HuH-7 (cell line): ENCODE measurements around the gene PPIG.
"Not testable (repeated sequence)": the region's sequence is repeated elsewhere in the genome, so short reads cannot be mapped to it uniquely, and the experiment has no call there.

Experiments
- DNase-seq: peaks from one replicate; pipeline ENCODE4 v3.0.0; 2011; ENCODE audit warnings: low spot score

PPIG gene

DNA sequence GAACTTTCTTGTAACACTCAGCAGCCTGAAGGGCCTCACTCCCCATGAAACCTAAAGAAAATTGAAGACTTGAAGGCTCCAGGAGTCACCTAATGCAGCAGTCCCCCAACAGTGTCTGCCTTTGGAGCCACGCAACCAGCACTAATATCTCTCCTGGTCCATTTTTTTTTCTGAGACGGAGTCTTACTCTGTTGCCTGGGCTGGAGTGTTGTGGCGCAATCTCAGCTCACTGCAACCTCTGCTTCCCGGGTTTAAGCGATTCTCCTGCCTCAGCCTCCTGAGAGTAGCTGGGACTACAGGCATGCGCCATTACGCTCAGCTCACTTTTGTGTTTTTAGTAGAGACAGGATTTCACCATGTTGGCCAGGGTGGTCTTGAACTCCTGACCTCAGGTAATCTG is 12.4 kb downstream of the PPIG start:
- not testable (repeated sequence) for DNase-seq

DNA sequence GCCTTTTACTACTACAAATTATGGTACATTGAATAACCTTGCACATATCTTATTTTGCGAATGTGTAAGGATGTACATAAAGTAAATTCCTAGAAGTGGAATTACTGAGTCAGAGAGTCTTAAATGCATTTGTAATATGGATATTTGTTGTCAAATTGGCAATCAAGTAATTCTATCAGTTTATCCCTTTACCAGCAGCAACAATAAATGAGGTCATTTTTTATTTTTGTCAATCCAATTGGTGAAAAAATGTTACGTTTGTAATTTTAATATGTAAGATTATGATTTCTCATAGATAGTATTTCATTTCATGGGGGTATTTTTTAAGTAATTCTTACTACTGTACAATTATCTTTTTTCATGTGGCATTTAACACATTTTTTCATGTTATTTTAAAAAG is 14.8 kb downstream of the PPIG start:
- no peak for DNase-seq

DNA sequence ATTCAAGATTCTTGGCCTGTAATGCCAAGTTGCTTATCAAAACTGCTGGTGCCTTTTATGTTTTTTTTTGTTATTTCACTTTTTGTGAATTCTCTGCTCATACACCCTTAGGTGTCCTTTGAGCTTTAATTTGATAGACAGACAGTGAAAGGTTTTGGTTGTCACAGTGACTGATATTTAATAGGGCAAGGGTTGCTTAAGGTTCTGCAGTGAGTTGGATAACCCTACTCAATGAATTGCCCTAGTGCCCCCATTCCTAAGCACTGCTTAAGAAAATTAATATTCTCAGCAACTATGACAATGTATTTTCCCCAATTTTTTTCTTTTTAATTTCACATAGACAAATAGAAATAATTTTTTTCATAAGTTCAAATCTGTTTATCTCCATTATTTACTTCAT is 15.4 kb downstream of the PPIG start:
- no peak for DNase-seq

DNA sequence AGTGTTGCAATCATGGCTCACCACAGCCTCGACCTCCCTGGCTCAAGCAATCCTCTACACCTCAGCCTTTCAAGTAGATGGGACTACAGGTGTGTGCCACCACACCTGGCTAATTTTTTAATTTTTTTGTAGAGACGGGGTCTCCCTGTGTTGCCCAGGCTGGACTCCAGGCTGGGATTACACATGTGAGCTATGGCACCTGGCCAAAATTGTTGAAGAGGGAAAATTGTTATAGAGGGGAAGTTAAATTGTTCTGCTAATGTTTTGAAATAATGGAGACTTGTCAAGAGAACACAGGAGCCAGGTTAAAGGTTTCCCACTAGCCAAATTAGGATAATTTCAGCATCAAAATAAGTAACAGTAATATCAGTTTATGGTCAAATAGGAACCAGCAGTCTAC is 25.1 kb downstream of the PPIG start:
- no peak for DNase-seq

DNA sequence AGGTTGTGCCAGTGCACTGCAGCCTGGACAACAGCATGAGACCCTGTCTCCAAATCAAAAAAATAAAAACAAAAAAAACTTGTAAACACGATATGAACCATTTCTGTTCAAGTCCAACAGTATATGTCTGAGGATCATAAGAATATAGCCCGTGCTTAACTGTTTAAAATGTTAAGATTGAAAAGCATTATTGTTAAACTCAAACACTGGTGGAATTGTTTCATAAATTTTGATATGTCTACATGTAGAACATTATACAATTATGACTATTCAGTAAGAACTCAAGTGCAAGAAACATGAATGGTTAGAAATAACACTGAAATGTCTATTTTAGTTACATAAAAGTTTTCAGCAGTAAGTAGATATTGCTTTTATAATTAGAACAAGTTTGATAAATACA is 29.7 kb downstream of the PPIG start:
- DNase-seq, result no peak

DNA sequence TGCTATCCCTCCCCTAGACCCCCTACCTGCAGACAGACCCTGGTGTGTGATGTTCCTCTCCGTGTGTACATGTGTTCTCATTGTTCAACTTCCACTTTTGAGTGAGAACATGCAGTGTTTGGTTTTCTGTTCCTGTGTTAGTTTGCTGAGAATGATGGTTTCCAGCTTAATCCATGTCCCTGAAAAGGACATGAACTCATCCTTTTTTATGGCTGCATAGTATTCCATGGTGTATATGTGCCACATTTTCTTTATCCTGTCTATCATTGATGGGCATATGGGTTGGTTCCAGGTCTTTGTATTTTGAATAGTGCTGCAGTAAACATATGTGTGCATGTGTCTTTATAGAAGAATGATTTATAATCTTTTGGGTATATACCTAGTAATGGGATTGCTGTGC is 31.8 kb downstream of the PPIG start:
- DNase-seq, result not testable (repeated sequence)

DNA sequence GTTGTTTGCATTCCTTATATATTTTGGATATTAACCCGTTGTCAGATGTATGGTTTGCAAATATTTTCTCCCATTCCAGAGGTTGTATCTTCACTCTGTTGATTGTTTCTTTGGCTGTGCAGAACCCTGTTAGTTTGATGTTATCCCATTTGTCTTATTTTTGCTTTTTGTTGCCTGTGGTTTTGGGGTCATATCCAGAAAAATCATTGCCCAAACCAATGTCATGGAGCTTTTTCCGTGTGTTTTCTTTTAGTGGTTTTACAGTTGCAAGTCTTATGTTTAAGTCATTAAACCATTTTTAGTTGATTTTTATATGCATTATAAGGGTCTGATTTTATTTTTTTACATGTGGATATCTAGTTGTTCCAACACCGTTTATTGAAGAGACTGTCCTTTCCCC is 35.8 kb downstream of the PPIG start:
- no peak for DNase-seq

DNA sequence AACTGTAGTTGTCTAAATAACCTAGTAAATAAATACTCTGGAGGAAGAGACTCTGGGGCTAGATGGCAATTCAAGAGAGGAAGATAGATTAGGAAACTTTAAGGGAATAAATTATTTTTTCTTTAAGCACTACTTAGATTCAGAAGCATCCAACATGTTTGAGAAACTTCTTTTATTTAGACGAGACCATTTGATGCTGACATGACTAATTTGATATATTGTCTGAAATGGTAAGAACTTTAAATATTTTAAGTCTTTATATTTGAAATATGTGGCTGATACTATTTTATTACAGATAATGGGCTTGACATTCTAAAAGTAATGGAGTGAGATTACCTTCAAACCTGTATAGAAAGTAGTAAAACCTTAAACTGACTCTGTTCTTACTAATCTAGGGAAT is 36.4 kb downstream of the PPIG start:
- no peak for DNase-seq

DNA sequence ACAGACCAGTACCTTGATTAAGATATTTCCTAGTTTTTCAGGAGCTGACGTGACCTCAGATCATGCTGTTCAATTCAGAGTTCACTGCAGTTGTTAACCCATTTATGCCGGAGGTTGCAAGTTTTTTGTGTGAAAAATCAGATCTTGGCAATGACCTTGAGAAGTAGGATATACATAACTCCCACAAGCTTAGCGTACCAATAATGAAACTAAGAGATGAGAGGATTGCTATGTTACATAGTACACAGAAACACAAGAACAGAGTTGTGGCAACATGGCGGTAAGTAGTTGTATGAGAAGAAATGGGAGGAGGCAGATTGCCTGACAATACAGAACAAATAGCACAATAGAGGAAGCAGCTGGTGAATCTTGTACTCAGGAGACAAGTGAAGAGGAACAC is 39.1 kb downstream of the PPIG start:
- no peak for DNase-seq

DNA sequence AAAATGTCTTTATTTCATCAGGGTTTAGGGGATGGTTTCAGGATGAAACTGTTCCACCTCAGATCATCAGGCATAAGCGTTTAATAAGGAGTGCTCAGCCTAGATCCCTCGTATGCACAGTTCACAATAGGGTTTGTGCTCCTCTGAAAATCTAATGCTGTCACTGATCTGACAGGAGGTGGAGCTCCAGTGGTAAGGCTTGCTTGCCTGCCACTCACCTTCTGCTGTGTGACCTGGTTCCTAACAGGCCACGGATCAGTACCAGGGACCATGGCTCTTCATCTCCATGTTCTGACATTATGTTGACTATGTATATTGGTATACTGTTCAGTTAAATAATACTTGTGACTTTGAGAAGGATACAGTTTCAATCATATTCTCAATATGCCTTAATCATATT is 41.6 kb downstream of the PPIG start:
- DNase-seq, result no peak

DNA sequence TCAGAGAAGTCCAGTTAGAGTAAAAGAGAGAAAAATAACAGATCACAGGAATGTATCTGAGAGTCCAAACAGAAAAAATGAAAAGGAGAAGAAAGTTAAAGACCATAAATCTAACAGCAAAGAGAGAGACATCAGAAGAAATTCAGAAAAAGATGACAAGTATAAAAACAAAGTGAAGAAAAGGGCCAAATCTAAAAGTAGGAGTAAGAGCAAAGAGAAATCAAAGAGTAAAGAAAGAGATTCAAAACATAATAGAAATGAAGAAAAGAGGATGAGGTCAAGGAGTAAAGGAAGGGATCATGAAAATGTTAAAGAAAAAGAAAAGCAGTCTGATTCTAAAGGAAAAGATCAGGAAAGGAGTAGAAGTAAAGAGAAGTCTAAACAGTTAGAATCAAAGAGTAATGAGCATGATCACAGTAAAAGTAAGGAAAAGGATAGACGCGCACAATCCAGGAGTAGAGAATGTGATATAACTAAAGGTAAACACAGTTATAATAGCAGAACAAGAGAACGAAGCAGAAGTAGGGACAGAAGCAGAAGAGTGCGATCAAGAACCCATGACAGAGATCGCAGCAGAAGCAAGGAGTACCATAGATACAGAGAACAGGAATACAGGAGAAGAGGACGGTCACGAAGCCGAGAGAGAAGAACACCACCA is 52.4 kb downstream of the PPIG start:
- DNase-seq, result no peak

DNA sequence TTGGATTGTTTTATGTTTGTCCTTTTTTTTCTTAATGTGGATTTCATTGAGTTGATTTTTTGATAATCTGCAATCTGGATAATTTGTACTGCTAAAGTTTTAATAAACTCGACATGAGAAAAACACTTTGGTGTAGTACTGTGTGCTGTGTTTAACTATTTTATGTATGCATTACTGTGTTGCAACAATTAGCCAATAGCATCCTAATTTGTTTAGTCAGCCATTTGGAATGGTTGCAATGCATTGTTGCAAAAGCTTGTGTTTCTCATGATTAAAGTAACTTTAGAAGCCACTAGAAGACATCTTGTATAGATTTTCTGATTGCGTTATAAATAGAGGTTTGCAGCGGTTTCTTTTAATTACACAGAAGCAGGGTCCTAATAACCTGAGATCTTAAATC is 53.5 kb downstream of the PPIG start:
- no peak for DNase-seq

DNA sequence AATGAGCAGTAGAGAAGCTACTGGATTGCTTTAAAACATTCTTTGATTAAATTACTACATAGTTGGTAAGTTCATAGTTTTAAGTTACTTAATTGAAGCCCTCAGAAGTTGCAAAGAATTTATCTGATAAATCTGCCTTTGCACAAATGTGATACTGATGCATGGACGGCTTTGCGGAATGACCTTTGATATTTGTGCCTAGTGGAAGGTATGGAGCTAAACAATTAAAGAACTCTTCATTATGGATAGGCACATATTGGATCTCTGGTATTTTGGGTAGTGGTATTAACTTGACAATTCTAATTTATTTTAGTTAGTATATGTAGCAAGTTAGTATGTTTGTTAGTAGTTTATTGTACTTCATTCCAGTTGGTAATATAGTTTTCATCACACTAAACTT is 56.0 kb downstream of the PPIG start:
- no peak for DNase-seq

DNA sequence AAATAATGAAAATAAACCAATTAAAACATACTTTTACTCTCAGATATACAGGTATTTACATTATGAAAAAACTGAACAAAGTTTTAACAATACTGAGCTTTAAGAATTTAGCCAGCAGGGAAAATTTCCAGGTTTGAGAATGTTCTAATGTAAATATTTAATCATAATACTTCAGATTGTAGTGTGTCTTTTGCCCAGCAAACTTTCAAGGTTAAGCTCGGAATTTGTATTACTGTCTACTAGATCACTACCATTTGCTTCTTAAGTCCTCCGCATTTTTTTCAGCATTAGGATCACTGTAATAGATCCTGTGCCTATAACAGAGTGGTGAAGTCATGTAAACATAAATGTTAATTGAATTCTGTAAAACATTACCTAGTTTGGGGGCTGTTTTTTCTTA is 57.3 kb downstream of the PPIG start:
- DNase-seq, result no peak

DNA sequence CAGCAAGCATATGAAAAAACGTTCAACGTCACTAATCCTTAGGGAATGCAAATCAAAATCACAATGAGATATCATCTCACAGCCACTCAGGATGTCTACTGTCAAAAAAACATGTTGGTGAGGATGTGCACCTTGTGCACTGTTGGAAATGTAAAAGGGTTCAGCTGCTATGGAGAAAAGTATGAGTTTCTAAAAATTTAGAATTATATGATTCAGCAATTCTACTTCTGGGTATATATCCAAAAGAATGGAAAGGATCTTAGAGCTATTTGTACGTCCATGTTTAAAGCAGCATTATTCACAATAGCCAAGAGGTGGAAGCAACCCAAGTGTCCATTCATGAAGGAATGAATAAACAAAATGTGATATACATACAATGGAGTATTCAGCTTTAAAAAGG is 60.0 kb downstream of the PPIG start:
- DNase-seq, result no peak

DNA sequence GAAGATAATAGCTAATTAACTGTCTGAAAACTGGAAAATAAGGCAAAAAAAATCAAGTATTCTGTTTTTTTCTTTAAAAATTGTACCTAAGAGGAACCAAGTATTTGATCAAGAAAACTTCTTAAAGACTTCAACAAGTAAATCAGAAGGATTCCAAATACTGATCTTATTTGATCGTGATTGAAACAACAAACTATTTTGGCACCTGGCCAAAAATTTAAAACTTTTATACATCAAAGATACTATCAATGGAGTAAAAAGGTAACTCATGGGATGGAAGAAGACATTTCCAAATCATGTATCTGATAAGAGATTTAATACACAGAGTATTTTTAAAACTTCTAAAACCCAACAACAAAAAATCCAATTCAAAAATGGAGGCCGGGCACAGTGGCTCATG is 63.3 kb downstream of the PPIG start:
- DNase-seq, result no peak

DNA sequence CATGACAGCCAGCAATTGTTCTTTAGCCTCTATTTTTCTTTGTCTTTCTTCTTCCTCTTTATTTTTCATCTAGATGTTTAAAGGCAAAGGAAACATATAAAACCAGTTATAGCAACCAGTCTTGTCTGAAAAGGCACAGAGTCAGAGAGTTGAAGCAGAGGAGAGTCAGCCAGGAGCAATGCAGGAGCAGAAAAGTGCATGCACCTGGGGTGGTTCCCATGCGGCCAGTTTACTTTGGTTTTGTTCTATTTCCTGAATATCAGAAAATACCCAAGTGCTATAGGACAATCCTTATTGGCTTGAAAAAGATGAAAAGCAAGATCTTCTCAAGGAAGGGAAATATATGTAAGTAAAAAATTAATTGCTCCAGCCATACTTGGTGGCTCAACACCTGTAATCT is 65.1 kb downstream of the PPIG start:
- DNase-seq, result no peak

DNA sequence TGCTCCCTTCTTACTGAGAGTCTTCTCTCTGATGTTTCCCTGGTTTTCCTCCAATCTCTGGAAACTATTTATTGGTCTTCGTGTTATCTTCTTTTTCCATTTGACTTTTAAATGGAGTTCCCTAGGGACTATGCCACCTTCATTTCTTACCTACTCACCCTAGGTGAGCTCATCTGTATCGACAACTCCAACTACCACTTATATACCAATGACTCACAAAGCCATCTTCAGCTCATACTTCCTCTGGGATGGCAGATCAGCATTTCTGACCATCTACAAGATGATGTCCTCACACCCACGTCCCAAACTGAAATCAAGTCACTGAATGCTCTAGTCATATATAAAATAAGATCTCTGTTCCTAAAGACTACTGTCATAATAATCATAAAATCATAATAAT is 69.5 kb downstream of the PPIG start:
- no peak for DNase-seq

DNA sequence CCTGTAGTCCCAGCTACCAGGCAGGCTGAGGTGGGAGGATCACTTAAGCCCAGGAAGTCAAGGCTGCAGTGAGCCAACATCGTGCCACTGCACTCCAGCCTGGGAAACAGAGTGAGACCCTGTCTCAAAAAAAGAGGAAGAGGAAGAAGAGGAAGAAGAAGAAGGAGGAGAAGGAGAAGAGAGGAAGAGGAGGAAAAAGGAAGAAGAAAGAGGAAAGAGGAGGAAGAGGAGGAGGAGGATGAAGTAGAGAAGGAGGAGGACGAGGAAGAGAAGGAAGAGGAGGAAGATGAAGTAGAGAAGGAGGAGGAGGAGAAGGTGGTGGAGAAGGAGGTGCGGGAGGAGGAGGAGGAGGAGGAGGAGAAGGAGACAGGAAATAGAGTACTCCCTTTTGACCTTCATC is 72.0 kb downstream of the PPIG start:
- no peak for DNase-seq

DNA sequence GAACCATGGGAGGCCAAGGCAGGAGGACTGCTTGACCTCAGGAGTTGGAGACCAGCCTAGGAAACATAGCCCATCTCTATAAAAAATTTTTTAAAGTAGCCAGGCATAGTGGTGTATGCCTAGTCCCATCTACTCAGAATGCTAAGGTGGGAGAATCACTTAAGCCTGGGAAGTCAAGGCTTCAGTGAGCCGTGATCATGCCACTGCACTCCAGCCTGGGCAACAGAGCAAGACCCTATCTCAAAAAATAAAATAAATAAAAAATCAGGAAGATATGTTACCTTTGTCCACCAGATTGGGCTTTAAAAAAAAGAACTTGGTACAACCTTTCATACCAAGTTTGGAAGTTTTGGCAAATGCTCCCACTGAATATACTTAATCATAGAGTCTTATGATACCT is 74.7 kb downstream of the PPIG start:
- DNase-seq, result no peak

DNA sequence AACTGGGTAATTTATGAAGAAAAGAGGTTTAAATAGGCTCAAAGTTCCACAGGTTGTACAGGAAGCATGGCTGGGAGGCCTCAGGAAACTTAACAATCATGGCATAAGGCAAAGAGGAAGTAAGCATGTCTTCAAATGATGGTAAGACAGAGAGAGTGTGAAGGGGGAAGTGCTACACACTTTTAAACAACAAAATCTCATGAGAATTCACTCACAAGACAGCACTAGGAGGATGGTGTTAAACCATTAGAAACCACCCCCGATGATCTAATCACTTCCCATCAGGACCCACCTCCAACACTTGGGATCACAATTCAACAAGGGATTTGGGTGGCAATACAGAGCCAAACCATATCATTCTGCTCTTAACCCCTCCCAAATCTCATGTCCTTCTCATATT is 75.2 kb downstream of the PPIG start:
- DNase-seq, result no peak

DNA sequence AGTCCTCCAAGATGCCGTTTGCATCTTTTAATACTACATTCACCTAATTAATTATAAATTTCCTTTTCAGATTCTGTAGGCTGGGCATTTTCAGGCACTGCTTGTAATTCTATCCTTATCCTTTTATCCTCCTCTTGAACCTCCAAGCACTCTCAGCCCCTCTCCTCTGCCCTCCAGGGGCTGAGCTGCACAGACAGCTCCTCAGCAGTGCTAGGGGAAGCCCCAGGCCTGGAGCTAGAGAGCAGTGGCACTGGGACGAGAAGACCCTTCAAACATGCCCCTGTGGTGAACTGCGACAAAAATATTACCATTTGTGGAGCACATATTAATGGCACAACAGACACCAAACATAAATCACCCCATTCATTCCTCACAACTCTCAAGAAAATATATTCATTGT is 77.1 kb downstream of the PPIG start:
- DNase-seq, result no peak

DNA sequence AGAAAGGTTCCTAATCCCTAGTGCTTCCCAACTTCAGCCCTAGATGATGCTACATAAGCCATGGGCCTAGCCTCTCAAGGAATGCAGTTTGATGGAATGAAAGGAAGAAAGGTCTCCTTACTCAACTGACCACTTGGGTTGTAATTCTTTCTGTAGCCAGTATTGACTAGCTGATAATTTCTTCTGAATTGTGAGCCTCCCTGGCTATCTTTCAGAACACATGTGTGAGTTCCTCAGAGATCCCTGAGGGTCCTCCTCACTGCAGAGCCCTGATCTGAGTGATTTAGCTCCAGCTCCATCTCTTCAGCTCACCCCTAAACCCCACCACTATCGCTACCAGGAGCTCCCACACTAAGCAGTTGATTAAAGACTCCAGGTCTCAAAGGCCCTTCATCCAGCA is 78.6 kb downstream of the PPIG start:
- no peak for DNase-seq

DNA sequence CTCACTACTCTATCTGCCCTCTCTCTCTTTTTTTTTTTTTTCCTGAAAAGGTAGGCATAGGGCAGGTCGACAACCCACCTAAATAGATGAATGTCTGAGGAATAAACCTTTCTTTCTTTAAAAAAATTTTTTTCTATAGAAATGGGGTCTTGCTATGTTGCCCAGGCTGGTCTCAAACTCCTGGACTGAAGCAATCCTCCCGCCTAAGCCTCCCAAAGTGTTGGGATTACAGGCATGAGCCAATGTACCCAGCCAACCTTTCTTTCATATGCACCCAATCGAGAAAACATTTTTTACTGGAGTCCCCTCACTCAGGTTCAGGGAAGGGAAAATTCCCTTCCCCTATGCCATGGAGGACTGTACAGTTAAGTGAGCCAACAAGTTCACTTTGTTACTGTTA is 79.1 kb downstream of the PPIG start:
- DNase-seq, result no peak

DNA sequence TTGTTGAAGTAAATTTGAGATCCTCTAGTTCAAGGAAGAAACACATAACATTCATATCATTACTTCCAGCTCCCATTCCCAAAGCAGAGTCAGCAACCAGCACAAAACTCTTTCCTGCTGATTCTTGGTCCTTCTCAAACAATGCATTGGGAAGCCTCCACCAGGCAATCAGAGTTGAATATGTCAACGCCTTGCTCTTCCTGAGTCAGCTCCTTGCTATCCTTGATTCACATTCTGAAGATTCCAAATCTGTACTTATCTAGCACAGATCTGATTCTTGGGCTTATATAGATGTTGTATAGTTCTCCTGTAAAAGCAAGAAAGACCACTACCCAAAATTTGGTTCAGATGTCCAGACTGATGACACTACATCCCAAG is 80.4 kb downstream of the PPIG start:
- no peak for DNase-seq
